Endodermal cell (in vitro differentiated cells): ENCODE data around the gene TMEM258. TPM values are rescaled to one million over a fixed set of nuclear protein-coding genes. Genes with fewer than 3 reads are reported as not detected.
A peak's percentile ranks its signal among the peaks of the same experiment; 100 is the strongest.

Experiments
- DNase-seq: peaks from one replicate; pipeline ENCODE4 v3.0.0-alpha.2; 2017
- H3K27ac ChIP-seq: 2 replicates; pipeline ENCODE4 v1.5.1; 2013; ENCODE audit warnings: mild to moderate bottlenecking, low read depth, low read length, moderate library complexity
- H3K27me3 ChIP-seq: 2 replicates; pipeline ENCODE4 v1.6.1; 2013; ENCODE audit warnings: mild to moderate bottlenecking, low read length, moderate library complexity; ENCODE audit not compliant: insufficient read depth, control insufficient read depth, poor library complexity, severe bottlenecking
- H3K36me3 ChIP-seq: 2 replicates; pipeline ENCODE4 v1.7.0; 2013; ENCODE audit warnings: mild to moderate bottlenecking, low read length, moderate library complexity; ENCODE audit not compliant: control insufficient read depth, insufficient read depth
- H3K4me1 ChIP-seq: one replicate; pipeline ENCODE4 v1.7.0; 2013; ENCODE audit warnings: low read length; ENCODE audit not compliant: control insufficient read depth, insufficient read depth
- H3K4me3 ChIP-seq: 2 replicates; pipeline ENCODE4 v1.5.1; 2013; ENCODE audit warnings: mild to moderate bottlenecking, low read length, moderate library complexity
- H3K9ac ChIP-seq: 2 replicates; pipeline ENCODE4 v1.6.1; 2013; ENCODE audit warnings: mild to moderate bottlenecking, low read length, moderate library complexity; ENCODE audit not compliant: poor library complexity, severe bottlenecking; ENCODE audit errors: extremely low read depth
- H3K9me3 ChIP-seq: 2 replicates; pipeline ENCODE4 v1.6.1; 2013; ENCODE audit warnings: mild to moderate bottlenecking, low read length, moderate library complexity; ENCODE audit not compliant: control insufficient read depth
- H3K27ac Mint-ChIP-seq: 2 replicates; pipeline ENCODE4 v1.8.0; 2020; ENCODE audit warnings: mixed read lengths
- H3K27me3 Mint-ChIP-seq: 2 replicates; pipeline ENCODE4 v1.8.0; 2021; ENCODE audit warnings: mild to moderate bottlenecking, mixed read lengths; ENCODE audit not compliant: insufficient read depth
- H3K36me3 Mint-ChIP-seq: 2 replicates; pipeline ENCODE4 v1.8.0; 2020; ENCODE audit warnings: low read depth, mixed read lengths
- H3K4me1 Mint-ChIP-seq: 2 replicates; pipeline ENCODE4 v1.8.0; 2020; ENCODE audit warnings: mixed read lengths
- H3K4me3 Mint-ChIP-seq: 2 replicates; pipeline ENCODE4 v1.8.0; 2020; ENCODE audit warnings: mild to moderate bottlenecking, moderate library complexity, mixed read lengths
- H3K9me3 Mint-ChIP-seq: 2 replicates; pipeline ENCODE4 v1.8.0; 2020; ENCODE audit warnings: mild to moderate bottlenecking, mixed read lengths
- WGBS, 2 experiments: methylation state at CpG; one replicate each; pipeline versions ENCODE4 v1.1.5 to v1.1.7; 2013; ENCODE audit warnings: missing lambda C conversion rate in 2 of 2, mixed read lengths in 1 of 2; ENCODE audit not compliant: insufficient coverage in 1 of 2, insufficient read length in 1 of 2; 5-methylcytosine and 5-hydroxymethylcytosine counted together
- total RNA-seq, 2 donors: library from RNA; stranded (reverse); fragmentation: NEBNext Ultra II Directional in 1 of 2; extraction: Animal tissue kit (Norgen Biotek cat#: 25700) in 1 of 2; gene quantifications; 2 replicates in 1 of 2; 3 replicates in 1 of 2; pipeline ENCODE4 v1.2.1, GENCODE V29; 2021
- TF ChIP-seq, protein P1 (sequence below): fragments of 200-600 bp; sonication (generic); conservative IDR thresholded peaks from 2 replicates; pipeline ENCODE4 v1.5.0; 2021; ENCODE audit warnings: antibody characterized with exemption, mild to moderate bottlenecking

Gene TMEM258
- total RNA-seq, 2 donors from 2014 or later: 174 to 180 TPM

- no peak overlapping the region for H3K9ac ChIP-seq
- no peak overlapping the region for H3K27ac ChIP-seq
Measured at GRCh38 chr11:61756147-61756451, 36.3 kb downstream of the TMEM258 start.

DNA sequence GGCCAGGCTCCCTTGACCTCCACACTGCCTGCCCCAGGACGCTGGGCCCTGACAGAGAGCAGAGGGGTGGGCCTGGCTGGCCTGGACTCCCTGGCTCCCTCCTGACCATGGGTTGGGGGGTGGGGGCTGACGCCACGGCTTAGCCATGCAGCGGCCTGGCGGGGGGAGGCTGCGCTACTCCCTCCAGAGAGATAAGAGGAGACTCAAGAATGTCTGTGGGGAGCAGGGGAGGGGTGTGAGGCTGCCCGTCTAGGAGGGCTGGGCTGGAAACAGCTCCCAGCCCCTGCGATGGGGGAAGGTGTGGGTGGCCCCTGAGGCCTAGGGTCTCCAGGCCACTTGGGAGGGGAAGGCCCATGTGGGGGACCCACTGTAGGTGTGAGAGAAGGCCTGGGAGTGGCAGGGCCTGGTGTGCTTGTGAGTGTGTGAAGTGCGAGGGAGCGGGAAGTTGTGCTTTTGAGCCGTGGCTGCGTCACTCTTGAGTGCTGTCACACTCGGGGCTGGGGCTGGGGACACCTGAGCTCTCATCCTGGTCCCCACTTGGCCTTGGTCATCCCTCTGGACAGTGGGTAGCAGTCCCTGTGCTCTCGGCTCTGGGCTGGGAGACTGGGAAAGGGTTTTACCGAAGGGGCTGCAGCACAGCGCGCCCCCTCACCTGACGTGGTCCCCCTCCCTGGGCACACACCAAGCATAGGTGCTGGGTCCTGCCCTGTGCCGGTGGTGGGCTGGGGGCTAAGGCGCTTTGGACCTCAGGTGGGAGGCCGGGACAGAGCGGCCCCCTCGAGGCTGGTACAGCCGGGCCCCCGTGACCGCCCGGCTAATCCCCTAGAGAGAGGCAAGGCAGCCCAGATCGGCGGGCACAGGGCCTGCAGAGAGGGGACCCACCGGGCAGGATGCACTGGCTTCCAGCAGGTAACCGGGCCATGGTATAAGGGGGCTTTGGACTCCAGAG lies 37.6 kb downstream of the TMEM258 start:
- Mint-ChIP-seq H3K27ac (peak overlapping the region; percentile 85), H3K36me3 (no peaks in the 10 kb centered on the region), H3K4me1 (peaks cover 35% of the 10 kb centered on the region), H3K4me3 (peak overlapping the region; percentile 70), H3K27me3 (peaks cover 27% of the 10 kb centered on the region), H3K9me3 (no peaks in the 10 kb centered on the region)
- peak; percentile 76 for DNase-seq
- peak overlapping the region; percentile 84 for H3K4me3 ChIP-seq
- 80 to 89% methylated on average over 13 to 31 of the region's 31 CpGs for WGBS, 2 experiments
- TF ChIP-seq, protein P1, sequence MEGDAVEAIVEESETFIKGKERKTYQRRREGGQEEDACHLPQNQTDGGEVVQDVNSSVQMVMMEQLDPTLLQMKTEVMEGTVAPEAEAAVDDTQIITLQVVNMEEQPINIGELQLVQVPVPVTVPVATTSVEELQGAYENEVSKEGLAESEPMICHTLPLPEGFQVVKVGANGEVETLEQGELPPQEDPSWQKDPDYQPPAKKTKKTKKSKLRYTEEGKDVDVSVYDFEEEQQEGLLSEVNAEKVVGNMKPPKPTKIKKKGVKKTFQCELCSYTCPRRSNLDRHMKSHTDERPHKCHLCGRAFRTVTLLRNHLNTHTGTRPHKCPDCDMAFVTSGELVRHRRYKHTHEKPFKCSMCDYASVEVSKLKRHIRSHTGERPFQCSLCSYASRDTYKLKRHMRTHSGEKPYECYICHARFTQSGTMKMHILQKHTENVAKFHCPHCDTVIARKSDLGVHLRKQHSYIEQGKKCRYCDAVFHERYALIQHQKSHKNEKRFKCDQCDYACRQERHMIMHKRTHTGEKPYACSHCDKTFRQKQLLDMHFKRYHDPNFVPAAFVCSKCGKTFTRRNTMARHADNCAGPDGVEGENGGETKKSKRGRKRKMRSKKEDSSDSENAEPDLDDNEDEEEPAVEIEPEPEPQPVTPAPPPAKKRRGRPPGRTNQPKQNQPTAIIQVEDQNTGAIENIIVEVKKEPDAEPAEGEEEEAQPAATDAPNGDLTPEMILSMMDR: no peak
- H3K4me1 ChIP-seq: peaks cover 42% of the 10 kb centered on the region
- H3K27ac ChIP-seq: no peak overlapping the region
- H3K27me3 ChIP-seq: no peaks in the 10 kb centered on the region
- H3K9me3 ChIP-seq: no peaks in the 10 kb centered on the region
- H3K36me3 ChIP-seq: no peaks in the 10 kb centered on the region
- peak overlapping the region; percentile 34 for H3K9ac ChIP-seq

More at GRCh38 chr11:61756147-61756451, 36.3 kb downstream of the TMEM258 start:
- TF ChIP-seq, protein P1: no peak
- peak overlapping the region; percentile 71 for H3K27ac Mint-ChIP-seq
- no peak overlapping the region for H3K4me3 Mint-ChIP-seq
- no peaks in the 10 kb centered on the region for H3K36me3 ChIP-seq
- no peaks in the 10 kb centered on the region for H3K9me3 ChIP-seq
- no peak overlapping the region for H3K4me3 ChIP-seq
- H3K9me3 Mint-ChIP-seq: no peaks in the 10 kb centered on the region
- peaks cover 37% of the 10 kb centered on the region for H3K4me1 ChIP-seq
- peaks cover 24% of the 10 kb centered on the region for H3K27me3 Mint-ChIP-seq
- DNase-seq: no peak
- H3K36me3 Mint-ChIP-seq: no peaks in the 10 kb centered on the region
- H3K4me1 Mint-ChIP-seq: peaks cover 35% of the 10 kb centered on the region
- no peaks in the 10 kb centered on the region for H3K27me3 ChIP-seq
- 60 to 84% methylated on average over 1 to 4 of the region's 4 CpGs for WGBS, 2 experiments

DNA sequence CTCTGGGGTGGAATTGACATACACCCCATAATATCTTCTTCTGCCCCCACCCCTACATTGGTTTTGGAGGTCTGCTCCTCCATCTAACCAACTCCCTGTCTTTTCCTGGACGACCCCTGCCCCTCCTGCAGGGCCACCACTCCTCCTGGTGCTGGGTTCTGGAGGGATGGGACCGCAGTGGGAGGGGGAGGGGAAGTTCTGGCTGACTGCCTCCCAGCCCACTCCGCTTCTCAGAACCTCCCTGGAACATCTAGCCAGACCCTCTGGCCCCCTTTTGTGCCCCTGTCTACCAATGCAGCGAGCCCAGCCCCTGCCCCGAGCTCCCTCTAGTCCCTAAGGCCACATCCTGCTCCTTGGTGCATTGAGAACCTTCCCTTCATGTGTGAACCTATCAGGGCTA lies 38.7 kb downstream of the TMEM258 start:
- H3K27ac ChIP-seq: no peak overlapping the region
- H3K27me3 ChIP-seq: no peaks in the 10 kb centered on the region
- no peaks in the 10 kb centered on the region for H3K9me3 ChIP-seq
- Mint-ChIP-seq H3K27ac (peak overlapping the region; percentile 13), H3K36me3 (no peaks in the 10 kb centered on the region), H3K4me1 (peaks cover 43% of the 10 kb centered on the region), H3K27me3 (peaks cover 27% of the 10 kb centered on the region), H3K9me3 (no peaks in the 10 kb centered on the region), H3K4me3 (peak overlapping the region; percentile 70)
- WGBS, 2 experiments: 93 to 100% methylated on average over 2 to 4 of the region's 5 CpGs
- TF ChIP-seq, protein P1: no peak
- peak overlapping the region; percentile 32 for H3K9ac ChIP-seq
- peaks cover 45% of the 10 kb centered on the region for H3K4me1 ChIP-seq
- H3K4me3 ChIP-seq: peak overlapping the region; percentile 84
- DNase-seq: no peak
- H3K36me3 ChIP-seq: no peaks in the 10 kb centered on the region
